H9 (cell line): ENCODE data around the gene ZSWIM4. TPM values are rescaled to one million over a fixed set of nuclear protein-coding genes. Genes with fewer than 3 reads are reported as not detected.

Source experiments
- DNase-seq: peaks from one replicate; pipeline ENCODE4 v3.0.0-alpha.2; 2017
- H2AFZ ChIP-seq: one replicate; pipeline ENCODE4 v1.6.1; 2013; ENCODE audit warnings: mild to moderate bottlenecking, low read length, control low read depth, moderate library complexity
- H2AK5ac ChIP-seq: 2 replicates; pipeline ENCODE4 v1.6.1; 2013; ENCODE audit warnings: low read length, control low read depth, mixed read lengths; ENCODE audit not compliant: insufficient read length
- H2BK120ac ChIP-seq: one replicate; pipeline ENCODE4 v1.6.1; 2013; ENCODE audit warnings: low read depth, mild to moderate bottlenecking, low read length, control low read depth, inconsistent platforms; ENCODE audit not compliant: poor library complexity, severe bottlenecking
- H2BK12ac ChIP-seq: 2 replicates; pipeline ENCODE4 v1.6.1; 2013; ENCODE audit warnings: low read length, control low read depth, mixed read lengths, low read depth; ENCODE audit not compliant: insufficient read length
- H2BK15ac ChIP-seq: 2 replicates; pipeline ENCODE4 v1.6.1; 2013; ENCODE audit warnings: low read depth, low read length, control low read depth
- H2BK20ac ChIP-seq: one replicate; pipeline ENCODE4 v1.6.1; 2013; ENCODE audit warnings: low read depth, mild to moderate bottlenecking, low read length, control low read depth, inconsistent platforms; ENCODE audit not compliant: poor library complexity, severe bottlenecking
- H2BK5ac ChIP-seq: 2 replicates; pipeline ENCODE4 v1.6.1; 2013; ENCODE audit warnings: low read length, control low read depth, mixed read lengths; ENCODE audit not compliant: insufficient read length
- H3K14ac ChIP-seq: 2 replicates; pipeline ENCODE4 v1.6.1; 2013; ENCODE audit warnings: low read length, control low read depth; ENCODE audit not compliant: insufficient read depth
- H3K18ac ChIP-seq: 2 replicates; pipeline ENCODE4 v1.6.1; 2013; ENCODE audit warnings: low read depth, mild to moderate bottlenecking, mixed read lengths, low read length, control low read depth; ENCODE audit not compliant: insufficient read length
- H3K23ac ChIP-seq: 2 replicates; pipeline ENCODE4 v1.6.1; 2013; ENCODE audit warnings: low read length, control low read depth, mixed read lengths, low read depth; ENCODE audit not compliant: insufficient read length
- H3K23me2 ChIP-seq: 2 replicates; pipeline ENCODE4 v1.6.1; 2013; ENCODE audit warnings: low read depth, mild to moderate bottlenecking, mixed read lengths, low read length, control low read depth; ENCODE audit not compliant: insufficient read length, poor library complexity, severe bottlenecking
- H3K27ac ChIP-seq: 2 replicates; pipeline ENCODE4 v1.5.1; 2013; ENCODE audit warnings: low read length, control low read depth, mixed read lengths, low read depth; ENCODE audit not compliant: insufficient read length
- H3K27me3 ChIP-seq: 2 replicates; pipeline ENCODE4 v1.6.1; 2013; ENCODE audit warnings: low read length, control low read depth, inconsistent platforms; ENCODE audit not compliant: insufficient read depth
- H3K4ac ChIP-seq: 2 replicates; pipeline ENCODE4 v1.6.1; 2013; ENCODE audit warnings: low read depth, mild to moderate bottlenecking, control low read depth, inconsistent platforms, low read length, moderate library complexity
- H3K4me1 ChIP-seq: 2 replicates; pipeline ENCODE4 v1.6.1; 2013; ENCODE audit warnings: low read length, control low read depth, inconsistent platforms; ENCODE audit not compliant: insufficient read depth
- H3K4me2 ChIP-seq: 2 replicates; pipeline ENCODE4 v1.6.1; 2013; ENCODE audit warnings: low read length, control low read depth, mixed read lengths; ENCODE audit not compliant: insufficient read length, insufficient read depth
- H3K56ac ChIP-seq: 2 replicates; pipeline ENCODE4 v1.6.1; 2013; ENCODE audit warnings: low read depth, mild to moderate bottlenecking, mixed read lengths, low read length, control low read depth; ENCODE audit not compliant: insufficient read length
- H3K79me1 ChIP-seq: 2 replicates; pipeline ENCODE4 v1.6.1; 2013; ENCODE audit warnings: low read depth, mild to moderate bottlenecking, moderate library complexity, low read length, control low read depth, inconsistent platforms; ENCODE audit not compliant: insufficient read depth, poor library complexity, severe bottlenecking
- H3K79me2 ChIP-seq: 2 replicates; pipeline ENCODE4 v1.6.1; 2013; ENCODE audit warnings: low read length, control low read depth, inconsistent platforms; ENCODE audit not compliant: insufficient read depth
- H3K9ac ChIP-seq: 2 replicates; pipeline ENCODE4 v1.6.1; 2013; ENCODE audit warnings: low read length, control low read depth, mixed read lengths; ENCODE audit not compliant: insufficient read length; ENCODE audit errors: extremely low read depth
- H3K9me3 ChIP-seq: one replicate; pipeline ENCODE4 v1.6.1; 2013; ENCODE audit warnings: low read depth, low read length, inconsistent platforms; ENCODE audit not compliant: control insufficient read depth
- H3T11ph ChIP-seq: one replicate; pipeline ENCODE4 v1.6.1; 2013; ENCODE audit warnings: mild to moderate bottlenecking, low read length, control low read depth, inconsistent platforms
- H4K20me1 ChIP-seq: one replicate; pipeline ENCODE4 v1.6.1; 2013; ENCODE audit not compliant: control insufficient read depth, insufficient read length, insufficient read depth
- H4K5ac ChIP-seq: 2 replicates; pipeline ENCODE4 v1.6.1; 2013; ENCODE audit warnings: low read depth, mild to moderate bottlenecking, mixed read lengths, low read length, control low read depth; ENCODE audit not compliant: insufficient read length
- H4K8ac ChIP-seq: replicated peaks from 2 replicates; pipeline ENCODE4 v1.6.1; 2013; ENCODE audit warnings: low read length, control low read depth, mixed read lengths, low read depth; ENCODE audit not compliant: insufficient read length
- H4K91ac ChIP-seq: 2 replicates; pipeline ENCODE4 v1.6.1; 2013; ENCODE audit warnings: low read depth, mild to moderate bottlenecking, moderate library complexity, mixed read lengths, low read length, control low read depth; ENCODE audit not compliant: insufficient read length
- H3K27ac Mint-ChIP-seq, 3 experiments: 2 replicates in 2 of 3; 3 replicates in 1 of 3; pipeline ENCODE4 v1.8.0; 2020 to 2021; ENCODE audit warnings: mixed read lengths in 3 of 3, mild to moderate bottlenecking in 1 of 3, moderate library complexity in 1 of 3
- H3K27me3 Mint-ChIP-seq: 2 replicates; pipeline ENCODE4 v1.8.0; 2021; ENCODE audit warnings: low read depth, mild to moderate bottlenecking, moderate library complexity, mixed read lengths
- H3K36me3 Mint-ChIP-seq, 3 experiments: 2 replicates in 2 of 3; 3 replicates in 1 of 3; pipeline ENCODE4 v1.8.0; 2020 to 2021; ENCODE audit warnings: low read depth in 3 of 3, mixed read lengths in 3 of 3; ENCODE audit not compliant: insufficient read depth in 1 of 3
- H3K4me1 Mint-ChIP-seq, 2 experiments: 2 replicates each; pipeline ENCODE4 v1.8.0; 2020; ENCODE audit warnings: mixed read lengths in 2 of 2
- H3K4me3 Mint-ChIP-seq, 2 experiments: 2 replicates in 1 of 2; 3 replicates in 1 of 2; pipeline ENCODE4 v1.8.0; 2020 to 2021; ENCODE audit warnings: mild to moderate bottlenecking in 2 of 2, mixed read lengths in 2 of 2, moderate library complexity in 1 of 2
- H3K9me3 Mint-ChIP-seq, 2 experiments: 2 replicates in 1 of 2; 3 replicates in 1 of 2; pipeline ENCODE4 v1.8.0; 2020; ENCODE audit warnings: mild to moderate bottlenecking in 2 of 2, mixed read lengths in 2 of 2, moderate library complexity in 1 of 2
- WGBS: extraction: QIAGEN DNeasy Blood & Tissue Kit; methylation state at CpG from one replicate; pipeline ENCODE4 v1.1.7; 2013; ENCODE audit warnings: missing lambda C conversion rate, low lambda C conversion rate, mixed read lengths; ENCODE audit not compliant: insufficient read length; ENCODE audit errors: extremely low coverage; 5-methylcytosine and 5-hydroxymethylcytosine counted together
- total RNA-seq: library from RNA; stranded (reverse); gene quantifications from 2 replicates; pipeline ENCODE4 v1.2.1, GENCODE V29; 2021
- TF ChIP-seq, protein P1 (sequence below): fragments of 200-600 bp; sonication (generic); conservative IDR thresholded peaks from 3 replicates; pipeline ENCODE4 v1.8.0; 2021; ENCODE audit warnings: antibody characterized with exemption, mild to moderate bottlenecking

The ZSWIM4 gene
- total RNA-seq, 1 experiment from 2014 or later: 50.7 TPM

DNA sequence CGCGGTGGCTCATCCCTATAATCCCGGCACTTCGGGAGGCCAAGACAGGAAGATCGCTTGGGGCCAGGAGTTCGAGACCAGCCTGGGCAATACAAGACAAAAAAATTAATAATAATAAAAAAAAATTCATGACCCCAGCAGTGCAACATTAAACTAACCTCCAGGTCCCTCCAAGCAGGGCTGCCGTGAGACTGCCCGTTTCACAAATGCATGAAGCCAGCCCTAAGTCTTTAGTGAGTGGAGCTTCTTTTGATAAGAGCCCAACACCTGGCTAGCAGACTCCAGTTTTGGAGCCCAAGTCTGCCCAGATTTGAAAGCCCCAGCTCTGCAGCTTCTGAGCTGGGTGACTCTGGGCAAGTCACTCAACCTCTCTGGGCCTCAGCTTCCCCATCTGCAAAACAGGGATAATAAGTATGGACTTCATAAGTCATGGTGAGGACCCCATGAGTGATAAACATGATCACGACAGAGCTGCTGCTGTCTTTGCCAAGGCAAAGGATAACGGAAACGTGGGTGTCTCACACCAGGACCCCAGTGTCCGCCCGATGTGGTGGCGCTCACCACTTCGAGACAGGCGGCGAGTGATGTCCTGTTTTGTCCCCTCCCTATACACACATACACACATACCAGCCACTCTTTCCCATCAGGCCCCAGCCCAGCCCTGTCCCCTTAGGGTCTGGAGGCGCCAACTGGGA is 43.3 kb downstream of the ZSWIM4 start:
- H4K20me1 ChIP-seq: no peaks in the 10 kb centered on the region

More for the DNA sequence above, 43.3 kb downstream of the ZSWIM4 start:
- Histone ChIP-seq H3K4me2 (no peak overlapping the region), H3K9ac (no peak overlapping the region), H3T11ph (no peak overlapping the region), H4K91ac (peak overlapping the region; percentile 0), H3K9me3 (no peaks in the 10 kb centered on the region), H3K56ac (no peak overlapping the region), H4K8ac (no peak overlapping the region), H3K23me2 (peaks cover 11% of the 10 kb centered on the region), H4K5ac (no peak overlapping the region), H2AK5ac (no peak overlapping the region), H2BK15ac (no peak overlapping the region; the same call in 1 of the 2 replicates), H2BK5ac (no peak overlapping the region), H3K18ac (no peak overlapping the region), H3K27me3 (no peaks in the 10 kb centered on the region), H2BK12ac (no peak overlapping the region), H2BK120ac (no peak overlapping the region), H3K27ac (no peak overlapping the region), H3K23ac (no peak overlapping the region), H3K79me1 (no peaks in the 10 kb centered on the region), H3K79me2 (no peaks in the 10 kb centered on the region; the same call in 1 of the 2 replicates), H3K14ac (no peak overlapping the region; the same call in 1 of the 2 replicates), H2BK20ac (no peak overlapping the region), H3K4ac (no peak overlapping the region), H3K4me1 (no peaks in the 10 kb centered on the region; the same call in 1 of the 2 replicates), H2AFZ (no peak overlapping the region)
- peak overlapping the region in 1 of 3 experiments; percentile 55; a peak in 1 of 7 replicates for H3K27ac Mint-ChIP-seq
- H3K9me3 Mint-ChIP-seq: no peaks in the 10 kb centered on the region
- no CpG with 5 or more reads among the region's 18 CpGs for WGBS
- H3K27me3 Mint-ChIP-seq: no peaks in the 10 kb centered on the region
- H3K36me3 Mint-ChIP-seq: no peaks in the 10 kb centered on the region
- no peak overlapping the region for H3K4me3 Mint-ChIP-seq
- TF ChIP-seq, protein P1, sequence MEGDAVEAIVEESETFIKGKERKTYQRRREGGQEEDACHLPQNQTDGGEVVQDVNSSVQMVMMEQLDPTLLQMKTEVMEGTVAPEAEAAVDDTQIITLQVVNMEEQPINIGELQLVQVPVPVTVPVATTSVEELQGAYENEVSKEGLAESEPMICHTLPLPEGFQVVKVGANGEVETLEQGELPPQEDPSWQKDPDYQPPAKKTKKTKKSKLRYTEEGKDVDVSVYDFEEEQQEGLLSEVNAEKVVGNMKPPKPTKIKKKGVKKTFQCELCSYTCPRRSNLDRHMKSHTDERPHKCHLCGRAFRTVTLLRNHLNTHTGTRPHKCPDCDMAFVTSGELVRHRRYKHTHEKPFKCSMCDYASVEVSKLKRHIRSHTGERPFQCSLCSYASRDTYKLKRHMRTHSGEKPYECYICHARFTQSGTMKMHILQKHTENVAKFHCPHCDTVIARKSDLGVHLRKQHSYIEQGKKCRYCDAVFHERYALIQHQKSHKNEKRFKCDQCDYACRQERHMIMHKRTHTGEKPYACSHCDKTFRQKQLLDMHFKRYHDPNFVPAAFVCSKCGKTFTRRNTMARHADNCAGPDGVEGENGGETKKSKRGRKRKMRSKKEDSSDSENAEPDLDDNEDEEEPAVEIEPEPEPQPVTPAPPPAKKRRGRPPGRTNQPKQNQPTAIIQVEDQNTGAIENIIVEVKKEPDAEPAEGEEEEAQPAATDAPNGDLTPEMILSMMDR: no peak
- DNase-seq: no peak
- peaks cover 11 to 26% of the 10 kb centered on the region in 2 experiments for H3K4me1 Mint-ChIP-seq
